RPMI7951 (cell line): ENCODE measurements around the gene GLYATL3. TPM values are rescaled to one million over a fixed set of nuclear protein-coding genes. Genes with fewer than 3 reads are reported as not detected.
"Not testable (repeated sequence)": the region's sequence is repeated elsewhere in the genome, so short reads cannot be mapped to it uniquely, and the experiment has no call there.

Experiments used
- DNase-seq: peaks from one replicate; pipeline ENCODE4 v3.0.0-alpha.2; 2012; ENCODE audit warnings: low read depth
- total RNA-seq: library from RNA; depleted of rRNA; stranded (reverse); fragments of >200 nt; shearing (Covaris generic); gene quantifications from 2 replicates; pipeline ENCODE4 v1.2.3, GENCODE V29; 2014; rRNA removed

GLYATL3 gene
- total RNA-seq: not detected in 2 replicates

- DNase-seq: no peak
These were observed at the start of gene GLYATL3 for GRCh38 chr6:49499623-49500022. Gene GLYATL3, plus strand, starts transcription at chr6:49499923. Its CDS starts 12,068 bp downstream, at chr6:49511991.

- DNase-seq: peak; percentile 2
These were observed 46.5 kb upstream of the GLYATL3 start for GRCh38 chr6:49453221-49453620.

- no peak for DNase-seq
These were observed 44.7 kb upstream of the GLYATL3 start for GRCh38 chr6:49454787-49455709.

- peak; percentile 1 for DNase-seq
These were observed 42.0 kb upstream of the GLYATL3 start for GRCh38 chr6:49457771-49458170.

- peak; percentile 4 for DNase-seq
These were observed 37.7 kb upstream of the GLYATL3 start for GRCh38 chr6:49462071-49462470.

- DNase-seq: peak; percentile 3
These were observed 37.2 kb upstream of the GLYATL3 start for GRCh38 chr6:49462599-49462926.

- peak; percentile 94 for DNase-seq
These were observed 36.7 kb upstream of the GLYATL3 start, which contains the start of the genes CENPQ and MMUT for GRCh38 chr6:49462927-49463611. Gene CENPQ, plus strand, starts transcription at chr6:49463370. Its CDS starts 6,807 bp downstream, at chr6:49470177. Gene MMUT, minus strand, starts transcription at chr6:49463253. Its CDS starts 3,787 bp downstream, at chr6:49459466.

GRCh38 chr6:49463612-49463967, 36.1 kb upstream of the GLYATL3 start:
- DNase-seq: no peak

GRCh38 chr6:49464691-49465090, 35.0 kb upstream of the GLYATL3 start:
- DNase-seq: no peak

- DNase-seq: no peak
These were observed 31.7 kb upstream of the GLYATL3 start for GRCh38 chr6:49468042-49468441.

- not testable (repeated sequence) for DNase-seq
These were observed 23.2 kb upstream of the GLYATL3 start for GRCh38 chr6:49476564-49476963.

GRCh38 chr6:49479308-49479970, 20.3 kb upstream of the GLYATL3 start:
- DNase-seq: no peak

- DNase-seq: not testable (repeated sequence)
These were observed 17.9 kb upstream of the GLYATL3 start for GRCh38 chr6:49481846-49482245.

GRCh38 chr6:49483380-49483779, 16.3 kb upstream of the GLYATL3 start:
- DNase-seq: not testable (repeated sequence)

GRCh38 chr6:49490633-49491032, 9.1 kb upstream of the GLYATL3 start:
- DNase-seq: no peak

GRCh38 chr6:49497304-49497703, 2.4 kb upstream of the GLYATL3 start:
- no peak for DNase-seq

- no peak for DNase-seq
These were observed 597 bp upstream of the GLYATL3 start for GRCh38 chr6:49499126-49499525.

- DNase-seq: no peak
These were observed 4.9 kb downstream of the GLYATL3 start for GRCh38 chr6:49504666-49505065.

- DNase-seq: no peak
These were observed 6.9 kb downstream of the GLYATL3 start for GRCh38 chr6:49506569-49507111.

GRCh38 chr6:49509342-49509741, 9.6 kb downstream of the GLYATL3 start:
- DNase-seq: no peak

- DNase-seq: no peak
These were observed 13.6 kb downstream of the GLYATL3 start for GRCh38 chr6:49513153-49513989.
